K562 (cell line): ENCODE measurements around the gene TMA7B. TPM values are rescaled to one million over a fixed set of nuclear protein-coding genes. Genes with fewer than 3 reads are reported as not detected.

Experiments
- ATAC-seq: fragments of 200-7000 bp; cut with Tn5 transposase; 3 replicates; pipeline ENCODE4 v1.9.1; 2020; ENCODE audit warnings: moderate library complexity
- BruUV-seq: library from RNA; stranded (reverse); fragments of 400-500 nt; replicated peaks from 2 replicates; lab custom pipeline; 2021; lab: Mats Ljungman, UMichigan
- CTCF ChIA-PET: fragments of 300-600 bp; formaldehyde crosslinking; extraction: SDS; loops from one replicate; lab custom pipeline; 2021; ENCODE audit warnings: low intra/inter-chr PET ratio; lab: Yijun Ruan, JAX
- POLR2A ChIA-PET: fragments of 300-600, 350-650 bp; sonication (Branson Sonifier 250); formaldehyde crosslinking; extraction: SDS; loops from one replicate; lab custom pipeline; 2021; ENCODE audit warnings: antibody characterized with exemption, inconsistent platforms; lab: Yijun Ruan, JAX
- DNase-seq, 4 experiments: peaks; one replicate each; pipeline versions ENCODE4 v3.0.0 to v3.0.0-alpha.2; 2011 to 2018; ENCODE audit warnings: low spot score in 3 of 4, mixed read lengths in 3 of 4; ENCODE audit errors: extremely low read depth in 1 of 4
- FAIRE-seq: peaks from 2 replicates; lab custom pipeline; 2011; peaks lifted over from hg19 to GRCh38; lab: Jason Lieb, UNC
- H2AFZ ChIP-seq: 2 replicates; pipeline ENCODE4 v1.6.0; 2011; ENCODE audit warnings: low read depth, low read length, control low read depth, inconsistent platforms
- H3K27ac ChIP-seq: fragments of 200-600 bp; 3 replicates; pipeline ENCODE4 v1.8.0; 2011; ENCODE audit warnings: low read depth, mild to moderate bottlenecking, control low read depth, inconsistent platforms, low read length, moderate library complexity, mixed read lengths; ENCODE audit errors: extremely low read depth
- H3K27me3 ChIP-seq, 2 experiments: fragments of 300-600 bp in 1 of 2; 2 replicates in 1 of 2; 3 replicates in 1 of 2; pipeline versions ENCODE4 v1.6.0 to v1.8.0; 2011; ENCODE audit warnings: inconsistent platforms in 2 of 2, low read length in 2 of 2, mild to moderate bottlenecking in 1 of 2, mixed read lengths in 1 of 2, moderate library complexity in 1 of 2; ENCODE audit not compliant: control insufficient read depth in 2 of 2, insufficient read depth in 2 of 2
- H3K36me3 ChIP-seq: fragments of 300-600 bp; 3 replicates; pipeline ENCODE4 v1.8.0; 2011; ENCODE audit warnings: mild to moderate bottlenecking, low read length, inconsistent platforms; ENCODE audit not compliant: control insufficient read depth, insufficient read depth
- H3K4me1 ChIP-seq, 2 experiments: fragments of 200-600 bp in 1 of 2; replicated peaks in 1 of 2; 2 replicates in 1 of 2; 3 replicates in 1 of 2; pipeline versions ENCODE4 v1.5.1 to v1.8.0; 2011; ENCODE audit warnings: inconsistent platforms in 2 of 2, low read length in 2 of 2, mild to moderate bottlenecking in 1 of 2, mixed read lengths in 1 of 2, moderate library complexity in 1 of 2; ENCODE audit not compliant: control insufficient read depth in 2 of 2, insufficient read depth in 2 of 2
- H3K4me2 ChIP-seq: 2 replicates; pipeline ENCODE4 v1.6.1; 2011; ENCODE audit warnings: low read length, control low read depth, inconsistent platforms, mixed read lengths; ENCODE audit not compliant: insufficient read depth
- H3K4me3 ChIP-seq: fragments of 200-600 bp; sonication (generic), shearing (Covaris generic); 2 replicates; pipeline ENCODE4 v1.5.1; 2016; ENCODE audit warnings: control low read depth, inconsistent platforms
- H3K79me2 ChIP-seq: fragments of 200-600 bp; 3 replicates; pipeline ENCODE4 v1.8.0; 2011; ENCODE audit warnings: low read length, inconsistent platforms; ENCODE audit not compliant: control insufficient read depth, insufficient read depth
- H3K9ac ChIP-seq, 2 experiments: 2 replicates each; pipeline versions ENCODE4 v1.6.0 to v1.6.1; 2011; ENCODE audit warnings: low read depth in 2 of 2, low read length in 2 of 2, control low read depth in 1 of 2, inconsistent platforms in 1 of 2, mild to moderate bottlenecking in 1 of 2, mixed read lengths in 1 of 2; ENCODE audit not compliant: insufficient read depth in 1 of 2
- H3K9me1 ChIP-seq: one replicate; pipeline ENCODE4 v1.6.0; 2011; ENCODE audit warnings: inconsistent platforms, mild to moderate bottlenecking, low read length, moderate library complexity; ENCODE audit not compliant: control insufficient read depth, insufficient read depth
- H3K9me3 ChIP-seq: replicated peaks from 2 replicates; pipeline ENCODE4 v1.5.1; 2011; ENCODE audit warnings: low read depth, low read length, inconsistent platforms; ENCODE audit not compliant: control insufficient read depth, insufficient read depth
- H4K20me1 ChIP-seq: replicated peaks from 2 replicates; pipeline ENCODE4 v1.6.1; 2011; ENCODE audit warnings: low read length, inconsistent platforms, mixed read lengths; ENCODE audit not compliant: control insufficient read depth, insufficient read depth
- HNRNPLL ChIP-seq: fragments of 200-400 bp; formaldehyde crosslinking; IDR thresholded peaks from 2 replicates; pipeline ENCODE4 v1.6.1; 2017; ENCODE audit warnings: low read length, low read depth, mild to moderate bottlenecking; ENCODE audit not compliant: poor library complexity, severe bottlenecking
- IFI16 ChIP-seq: fragments of 250-450 bp; sonication (Bioruptor Pico); IDR thresholded peaks from 2 replicates; pipeline ENCODE4 v2.1.2; 2022; ENCODE audit warnings: mild to moderate bottlenecking, inconsistent platforms
- MECOM ChIP-seq: fragments of 250-450 bp; sonication (Bioruptor Pico); IDR thresholded peaks from 2 replicates; pipeline ENCODE4 v1.8.0; 2022; ENCODE audit warnings: inconsistent platforms
- MEIS2 ChIP-seq: fragments of 450-650 bp; IDR thresholded peaks from 2 replicates; pipeline ENCODE4 v1.6.1; 2014; ENCODE audit warnings: mild to moderate bottlenecking; ENCODE audit not compliant: partially characterized antibody
- MTF1 ChIP-seq: fragments of 250-450 bp; sonication (Bioruptor Pico); IDR thresholded peaks from 2 replicates; pipeline ENCODE4 v1.9.0; 2021; ENCODE audit warnings: moderate library complexity, mild to moderate bottlenecking, inconsistent platforms, borderline replicate concordance
- MYC ChIP-seq, 2 experiments: fragments of 250-450 bp in 1 of 2; sonication (Bioruptor Pico) in 1 of 2; IDR thresholded peaks; 2 replicates each; pipeline versions ENCODE4 v1.5.1 to v1.6.1; 2012 to 2021; ENCODE audit warnings: low read depth in 2 of 2, borderline replicate concordance in 1 of 2, improper control_type of control experiment in 1 of 2, low read length in 1 of 2, mild to moderate bottlenecking in 1 of 2, moderate library complexity in 1 of 2
- SMC3 ChIP-seq: conservative IDR thresholded peaks from 2 replicates; pipeline ENCODE4 v1.6.1; 2011; ENCODE audit warnings: low read depth, low read length, improper control_type of control experiment; ENCODE audit not compliant: insufficient read depth
- ZBTB7A ChIP-seq: IDR thresholded peaks from 2 replicates; pipeline ENCODE4 v1.6.1; 2011; ENCODE audit warnings: low read depth, mild to moderate bottlenecking, low read length, moderate library complexity, borderline replicate concordance; ENCODE audit not compliant: control insufficient read depth
- ZKSCAN8 ChIP-seq: fragments of 200-800 bp; sonication (Bioruptor generic); IDR thresholded peaks from 2 replicates; pipeline ENCODE4 v1.6.1; 2016; ENCODE audit warnings: missing genetic modification characterization, missing compliant biosample characterization
- ZNF274 ChIP-seq: IDR thresholded peaks from 2 replicates; pipeline ENCODE4 v1.6.1; 2011; ENCODE audit warnings: low read depth, mild to moderate bottlenecking, low read length, moderate library complexity, borderline replicate concordance
- ZNF354B ChIP-seq: fragments of 250-450 bp; sonication (Bioruptor Pico); IDR thresholded peaks from 2 replicates; pipeline ENCODE4 v1.4.0; 2020
- WGBS: fragments of 100-300 bp; shearing (Covaris generic); methylation state at CpG from one replicate; pipeline ENCODE4 v1.1.6; 2016; ENCODE audit warnings: low coverage, mixed read lengths; ENCODE audit not compliant: insufficient coverage; ENCODE audit errors: missing lambda C conversion rate; 5-methylcytosine and 5-hydroxymethylcytosine counted together
- in situ Hi-C: fragments of 300-500 bp; cut with MboI; formaldehyde crosslinking; loops from 4 replicates; pipeline ENCODE4 v1.15.0; 2018; ENCODE audit warnings: inconsistent platforms, mixed read lengths
- intact Hi-C: fragments of 100-400 bp; cut with micrococcal nuclease; formaldehyde crosslinking; loops from 2 replicates; pipeline ENCODE4 v1.14.2; 2022
- polyA plus RNA-seq, 8 experiments: library from polyadenylated mRNA; depleted of rRNA in 4 of 8; stranded (reverse) in 5 of 8; unstranded in 3 of 8; fragments of >200 nt; fragmentation: Nextera tagmentation in 2 of 8; fragmentation: Illumina TruSeq in 1 of 8; extraction: Ambion mirVana in 2 of 8; extraction: Trizol in 1 of 8; gene quantifications; 2 replicates each; pipeline versions ENCODE4 v1.2.1 to v1.2.3, GENCODE V29; 2011 to 2014; ENCODE audit warnings: inconsistent platforms in 1 of 8, missing spikeins in 1 of 8
- total RNA-seq, 7 experiments: library from RNA; depleted of rRNA in 6 of 7; stranded (reverse); fragments of >200 nt in 6 of 7; fragmentation: Illumina TruSeq in 2 of 7; extraction: Trizol in 2 of 7; gene quantifications; 2 replicates each; pipeline versions ENCODE4 v1.2.1 to v1.2.3, GENCODE V29; 2011 to 2021; ENCODE audit warnings: low replicate concordance in 1 of 7
- TF ChIP-seq, protein P1 (sequence below): fragments of 250-450 bp; sonication (Bioruptor Pico); IDR thresholded peaks from 2 replicates; pipeline ENCODE4 v1.4.0; 2020; ENCODE audit warnings: borderline replicate concordance
- TF ChIP-seq, protein P2 (sequence below): fragments of 250-450 bp; sonication (Bioruptor Pico); IDR thresholded peaks from 2 replicates; pipeline ENCODE4 v1.8.0; 2022; ENCODE audit warnings: inconsistent platforms, mild to moderate bottlenecking, moderate library complexity, borderline replicate concordance

The TMA7B gene
- total and polyA plus RNA-seq, 9 of the 15 experiments (the other 6 are each of a cell fraction or from before 2014, with no cell fraction given): 5.6 to 14.2 (median 11.8) TPM

DNA sequence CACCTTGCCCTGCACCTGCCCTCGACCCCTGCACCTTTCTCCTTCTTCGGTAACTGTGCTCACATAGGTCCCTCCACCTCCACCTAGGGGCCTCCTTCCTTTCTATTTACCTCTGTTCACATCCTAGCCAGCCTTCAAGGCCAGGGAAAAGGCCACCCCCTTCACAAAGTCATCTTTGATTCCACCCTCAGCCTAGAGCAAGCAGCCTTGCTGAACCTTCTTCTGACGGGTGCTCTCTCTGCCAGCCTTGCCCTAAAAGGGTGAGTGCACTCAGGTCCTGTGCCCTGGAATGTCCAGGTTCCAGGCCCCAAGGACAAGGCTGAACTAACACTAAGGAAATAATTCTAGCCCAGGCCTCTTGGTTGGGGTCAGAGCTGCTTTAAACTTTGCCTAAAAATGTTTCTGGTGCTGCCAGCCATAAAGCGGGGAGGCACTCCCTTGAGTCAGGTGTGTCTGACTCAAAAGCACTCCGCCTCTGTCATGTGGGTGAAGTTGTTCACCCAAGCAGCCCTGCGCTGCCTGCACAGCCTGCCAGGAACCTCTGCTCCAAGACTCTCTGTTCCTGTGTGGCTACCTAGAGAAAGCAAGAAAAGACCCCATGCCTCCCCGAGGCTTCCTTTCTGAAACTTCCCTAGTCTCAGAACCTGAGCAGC, 25.3 kb downstream of the TMA7B start:
- H3K4me2 ChIP-seq: no peak overlapping the region; the same call in 1 of the 2 replicates
- no peaks in the 10 kb centered on the region for H3K36me3 ChIP-seq
- FAIRE-seq (no peak), ATAC-seq (no peak)
- no peak overlapping the region for H2AFZ ChIP-seq
- H4K20me1 ChIP-seq: no peaks in the 10 kb centered on the region
- CTCF ChIA-PET: no interaction called here
- intact Hi-C loops: no loop called here
- no peaks in the 10 kb centered on the region for H3K79me2 ChIP-seq
- TF ChIP-seq MYC (IDR thresholded peaks at IDR 0.05; ENCODE audit: low read depth, low read length) (no peak), MYC (CRISPR knock-in tag; IDR thresholded peaks at IDR 0.05; ENCODE audit: borderline replicate concordance, low read depth) (no peak), MECOM (CRISPR knock-in tag) (no peak), SMC3 (no peak), HNRNPLL (no peak), ZKSCAN8 (CRISPR knock-in tag) (no peak), IFI16 (no peak), ZNF354B (CRISPR knock-in tag) (no peak), ZNF274 (no peak), MEIS2 (no peak), MTF1 (no peak), ZBTB7A (no peak)
- TF ChIP-seq, protein P1, sequence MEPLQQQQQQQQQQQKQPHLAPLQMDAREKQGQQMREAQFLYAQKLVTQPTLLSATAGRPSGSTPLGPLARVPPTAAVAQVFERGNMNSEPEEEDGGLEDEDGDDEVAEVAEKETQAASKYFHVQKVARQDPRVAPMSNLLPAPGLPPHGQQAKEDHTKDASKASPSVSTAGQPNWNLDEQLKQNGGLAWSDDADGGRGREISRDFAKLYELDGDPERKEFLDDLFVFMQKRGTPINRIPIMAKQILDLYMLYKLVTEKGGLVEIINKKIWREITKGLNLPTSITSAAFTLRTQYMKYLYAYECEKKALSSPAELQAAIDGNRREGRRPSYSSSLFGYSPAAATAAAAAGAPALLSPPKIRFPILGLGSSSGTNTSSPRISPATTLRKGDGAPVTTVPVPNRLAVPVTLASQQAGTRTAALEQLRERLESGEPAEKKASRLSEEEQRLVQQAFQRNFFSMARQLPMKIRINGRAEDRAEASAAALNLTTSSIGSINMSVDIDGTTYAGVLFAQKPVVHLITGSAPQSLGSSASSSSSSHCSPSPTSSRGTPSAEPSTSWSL (CRISPR knock-in tag): no peak
- TF ChIP-seq, protein P2, sequence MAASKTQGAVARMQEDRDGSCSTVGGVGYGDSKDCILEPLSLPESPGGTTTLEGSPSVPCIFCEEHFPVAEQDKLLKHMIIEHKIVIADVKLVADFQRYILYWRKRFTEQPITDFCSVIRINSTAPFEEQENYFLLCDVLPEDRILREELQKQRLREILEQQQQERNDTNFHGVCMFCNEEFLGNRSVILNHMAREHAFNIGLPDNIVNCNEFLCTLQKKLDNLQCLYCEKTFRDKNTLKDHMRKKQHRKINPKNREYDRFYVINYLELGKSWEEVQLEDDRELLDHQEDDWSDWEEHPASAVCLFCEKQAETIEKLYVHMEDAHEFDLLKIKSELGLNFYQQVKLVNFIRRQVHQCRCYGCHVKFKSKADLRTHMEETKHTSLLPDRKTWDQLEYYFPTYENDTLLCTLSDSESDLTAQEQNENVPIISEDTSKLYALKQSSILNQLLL (CRISPR knock-in tag): no peak
- TF ChIP-seq, all 486 proteins: peak for 0
- in situ Hi-C loops: no loop called here
- Histone ChIP-seq H3K4me3 (no peak overlapping the region), H3K9me1 (no peaks in the 10 kb centered on the region), H3K9me3 (no peaks in the 10 kb centered on the region), H3K9ac (peak overlapping the region in 1 of 2 experiments; percentile 52; a peak in 1 of 4 replicates), H3K27ac (no peak overlapping the region), H3K4me1 (peaks cover 6 to 27% of the 10 kb centered on the region in 2 experiments; a peak in 3 of 5 replicates), H3K27me3 (no peaks in the 10 kb centered on the region)
- 69% methylated on average over 4 of the region's 7 CpGs for WGBS
- no peak for DNase-seq
- no TSS peak for BruUV-seq
- POLR2A ChIA-PET: interaction anchor here (0.7 to 1.8 kb wide), 4 partner anchors 10 to 391 kb away, joined by 3 to 7 read pairs (median 4); no protein-coding TSS in a partner anchor
